SJCRH30 (cell line): ENCODE results near the gene TRIM9. TPM values are rescaled to one million over a fixed set of nuclear protein-coding genes. Genes with fewer than 3 reads are reported as not detected.
"Not testable (repeated sequence)": the region's sequence is repeated elsewhere in the genome, so short reads cannot be mapped to it uniquely, and the experiment has no call there.

ENCODE experiments used
- DNase-seq, 2 experiments: peaks; one replicate each; pipeline ENCODE4 v3.0.0-alpha.2; 2015 to 2020
- H3K27ac ChIP-seq: fragments of 250-450 bp; sonication (Bioruptor Pico); 2 replicates; pipeline ENCODE4 v1.5.1; 2020; ENCODE audit warnings: mild to moderate bottlenecking, moderate library complexity
- H3K27me3 ChIP-seq: fragments of 250-450 bp; sonication (Bioruptor Pico); 2 replicates; pipeline ENCODE4 v1.5.1; 2020; ENCODE audit warnings: mild to moderate bottlenecking, moderate library complexity
- H3K36me3 ChIP-seq: fragments of 250-450 bp; sonication (Bioruptor Pico); 2 replicates; pipeline ENCODE4 v1.5.1; 2020; ENCODE audit warnings: mild to moderate bottlenecking, moderate library complexity
- H3K4me1 ChIP-seq: fragments of 250-450 bp; sonication (Bioruptor Pico); 2 replicates; pipeline ENCODE4 v1.5.1; 2020; ENCODE audit warnings: mild to moderate bottlenecking, moderate library complexity
- H3K4me3 ChIP-seq: fragments of 250-450 bp; sonication (Bioruptor Pico); 2 replicates; pipeline ENCODE4 v1.5.1; 2020; ENCODE audit warnings: mild to moderate bottlenecking, moderate library complexity
- H3K9me3 ChIP-seq: fragments of 250-450 bp; sonication (Bioruptor Pico); replicated peaks from 2 replicates; pipeline ENCODE4 v1.5.1; 2020; ENCODE audit warnings: mild to moderate bottlenecking, moderate library complexity
- total RNA-seq: library from RNA; depleted of rRNA; stranded (reverse); fragments of >200 nt; shearing (Covaris generic); gene quantifications from 2 replicates; pipeline ENCODE4 v1.2.3, GENCODE V29; 2014

Gene TRIM9
- total RNA-seq, 1 experiment from 2014 or later, result 1.6 TPM

DNA sequence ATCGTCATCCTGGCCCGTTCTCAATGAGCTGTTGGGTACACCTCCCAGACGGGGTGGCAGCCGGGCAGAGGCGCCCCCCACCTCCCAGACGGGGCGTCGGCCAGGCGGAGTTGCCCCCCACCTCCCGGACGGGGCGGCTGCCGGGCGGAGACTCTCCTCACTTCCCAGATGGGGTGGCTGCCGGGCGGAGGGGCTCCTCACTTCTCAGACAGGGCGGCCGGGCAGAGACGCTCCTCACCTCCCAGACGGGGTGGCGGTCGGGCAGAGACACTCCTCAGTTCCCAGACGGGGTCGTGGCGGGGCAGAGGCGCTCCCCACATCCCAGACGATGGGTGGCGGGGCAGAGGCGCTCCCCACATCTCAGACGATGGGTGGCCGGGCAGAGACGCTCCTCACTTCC, 138.5 kb downstream of the TRIM9 start:
- not testable (repeated sequence) for H3K27ac ChIP-seq, H3K4me3 ChIP-seq, H3K9me3 ChIP-seq, H3K4me1 ChIP-seq, H3K36me3 ChIP-seq, DNase-seq, H3K27me3 ChIP-seq

DNA sequence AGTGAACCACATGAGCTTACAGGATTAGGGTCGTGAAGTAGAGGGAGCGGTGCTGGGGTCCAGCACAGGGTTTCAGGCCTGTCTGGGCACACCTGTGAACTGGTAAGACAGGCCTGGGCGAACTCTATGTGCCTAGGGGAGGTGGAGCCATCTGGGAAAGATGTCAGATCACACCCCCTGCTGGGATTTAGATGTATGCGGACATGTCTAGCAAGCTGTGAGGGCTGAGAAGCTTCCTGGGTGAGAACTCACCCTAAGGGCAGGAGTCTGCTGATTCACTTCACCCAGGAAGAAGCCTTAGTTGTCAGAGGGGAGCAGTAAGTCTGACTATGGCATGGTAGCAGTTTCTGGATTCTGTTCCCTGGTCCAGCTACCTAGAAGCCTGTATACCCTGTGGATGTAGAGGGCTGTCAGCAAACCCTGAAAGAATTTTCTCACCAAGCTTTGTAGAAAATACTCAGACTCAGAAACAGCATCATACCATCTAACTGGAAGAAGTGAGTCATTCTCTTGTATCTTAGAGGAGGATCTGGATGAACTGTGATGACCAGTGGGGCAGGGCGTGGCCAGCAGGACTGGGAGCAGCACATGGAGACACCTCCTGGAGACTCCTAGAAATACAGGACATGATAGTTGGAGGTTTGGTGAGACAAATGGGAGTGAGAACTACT, 139.4 kb downstream of the TRIM9 start:
- DNase-seq, result peak; percentile 80
- Histone ChIP-seq H3K4me3 (no peak overlapping the region), H3K9me3 (no peaks in the 10 kb centered on the region), H3K27ac (peak overlapping the region; percentile 31; the same call in 1 of the 2 replicates), H3K36me3 (no peaks in the 10 kb centered on the region), H3K4me1 (peaks cover 6% of the 10 kb centered on the region), H3K27me3 (no peaks in the 10 kb centered on the region)

GRCh38 chr14:50954811-50955372, 140.0 kb downstream of the TRIM9 start:
- DNase-seq, result peak in 1 of 2 experiments; percentile 34
- peaks cover 6% of the 10 kb centered on the region for H3K4me1 ChIP-seq
- no peaks in the 10 kb centered on the region for H3K36me3 ChIP-seq
- H3K27ac ChIP-seq, result peak overlapping the region; percentile 31; the same call in 1 of the 2 replicates
- no peaks in the 10 kb centered on the region for H3K27me3 ChIP-seq
- no peak overlapping the region for H3K4me3 ChIP-seq
- H3K9me3 ChIP-seq, result no peaks in the 10 kb centered on the region

GRCh38 chr14:50953502-50953901, 141.4 kb downstream of the TRIM9 start:
- H3K36me3 ChIP-seq, result no peaks in the 10 kb centered on the region
- peaks cover 6% of the 10 kb centered on the region for H3K4me1 ChIP-seq
- H3K27ac ChIP-seq, result no peak overlapping the region
- H3K27me3 ChIP-seq, result no peaks in the 10 kb centered on the region
- no peak overlapping the region for H3K4me3 ChIP-seq
- H3K9me3 ChIP-seq, result no peaks in the 10 kb centered on the region
- no peak for DNase-seq

DNA sequence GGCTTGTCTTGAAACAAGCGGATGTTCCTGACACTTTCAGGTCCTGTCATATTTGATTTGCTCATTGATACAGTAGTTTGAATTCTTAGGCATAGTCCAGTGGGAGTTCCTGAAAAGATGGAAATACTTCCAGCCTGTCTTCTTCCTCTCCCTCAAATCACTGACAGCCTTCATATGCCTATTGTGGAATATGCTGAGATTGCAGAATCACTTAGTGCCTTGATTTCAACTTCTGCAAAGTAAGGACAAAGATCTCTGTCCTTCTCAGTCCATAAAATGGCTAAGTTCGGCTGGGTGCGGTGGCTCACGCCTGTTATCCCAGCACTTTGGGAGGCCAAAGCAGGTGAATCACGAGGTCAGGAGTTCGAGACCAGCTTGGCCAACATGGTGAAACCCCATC, 143.9 kb downstream of the TRIM9 start:
- no peaks in the 10 kb centered on the region for H3K36me3 ChIP-seq
- no peak overlapping the region for H3K4me3 ChIP-seq
- DNase-seq, result no peak
- no peak overlapping the region for H3K27ac ChIP-seq
- H3K9me3 ChIP-seq, result no peaks in the 10 kb centered on the region
- peaks cover 15% of the 10 kb centered on the region for H3K4me1 ChIP-seq
- no peaks in the 10 kb centered on the region for H3K27me3 ChIP-seq

DNA sequence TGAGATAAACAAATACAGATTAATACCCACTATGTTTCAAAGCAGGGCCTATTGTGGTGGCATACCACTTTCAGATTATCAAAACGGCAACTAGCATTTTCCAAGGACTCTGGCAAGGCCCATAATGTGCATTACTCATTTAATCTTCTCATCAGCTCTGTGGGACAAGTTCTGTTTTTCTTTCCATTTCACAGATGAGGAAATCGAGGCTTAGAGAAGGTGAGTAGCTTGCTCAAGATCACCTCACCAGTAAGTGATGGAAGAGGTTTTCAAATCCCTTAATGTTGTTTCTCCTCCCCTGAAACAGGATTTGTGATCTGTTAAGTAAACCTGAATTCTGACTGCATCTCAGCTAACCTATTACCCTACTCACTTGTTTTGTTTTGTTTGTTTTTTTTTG, 146.7 kb downstream of the TRIM9 start:
- no peaks in the 10 kb centered on the region for H3K9me3 ChIP-seq
- no peak for DNase-seq

GRCh38 chr14:50947446-50947845, 147.5 kb downstream of the TRIM9 start:
- Histone ChIP-seq H3K9me3 (no peaks in the 10 kb centered on the region), H3K4me3 (no peak overlapping the region), H3K27ac (0 out of 2 replicates have a peak overlapping the region, but pooled peaks have one; percentile 1), H3K36me3 (no peaks in the 10 kb centered on the region), H3K27me3 (no peaks in the 10 kb centered on the region), H3K4me1 (peaks cover 9% of the 10 kb centered on the region)
- peak in 1 of 2 experiments; percentile 49 for DNase-seq

More for the DNA sequence above, 146.7 kb downstream of the TRIM9 start:
- H3K4me1 ChIP-seq, result peaks cover 9% of the 10 kb centered on the region
- H3K27me3 ChIP-seq, result no peaks in the 10 kb centered on the region
- no peak overlapping the region for H3K4me3 ChIP-seq
- H3K36me3 ChIP-seq, result no peaks in the 10 kb centered on the region
- no peak overlapping the region for H3K27ac ChIP-seq

DNA sequence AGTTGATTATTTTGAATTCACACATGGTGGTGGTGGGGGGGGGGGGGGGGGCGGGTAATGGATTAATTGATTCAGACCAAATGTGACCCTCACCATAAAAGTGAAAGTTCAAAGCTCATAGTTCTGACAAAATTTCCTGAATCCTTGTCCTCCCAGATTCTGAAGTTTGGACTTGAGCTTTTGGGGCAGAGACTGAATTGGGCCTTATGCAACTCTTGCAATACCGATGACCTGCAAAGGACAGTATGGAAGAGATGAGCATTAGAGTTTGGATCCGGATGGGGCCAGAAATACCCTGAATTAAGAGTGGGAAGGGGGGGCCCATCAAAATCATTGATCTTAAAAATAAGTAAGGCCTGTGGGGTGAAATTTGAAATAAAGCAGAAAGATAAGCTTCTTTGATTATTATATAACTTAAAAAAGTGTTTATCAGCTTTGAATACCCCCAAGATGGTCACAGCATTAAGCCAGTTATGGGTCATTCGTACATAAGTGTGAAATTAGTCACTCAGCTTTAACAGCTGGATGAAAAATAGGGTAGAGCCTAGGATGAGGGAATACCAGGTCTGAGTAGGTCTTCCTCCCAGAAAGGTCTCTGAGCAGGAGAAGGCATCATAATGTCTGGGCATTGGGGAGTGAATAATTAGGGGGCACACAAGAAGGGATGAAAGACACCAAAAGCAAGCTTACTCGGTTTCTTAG, 148.5 kb downstream of the TRIM9 start:
- H3K4me3 ChIP-seq, result no peak overlapping the region
- no peaks in the 10 kb centered on the region for H3K9me3 ChIP-seq
- no peak overlapping the region for H3K27ac ChIP-seq
- no peaks in the 10 kb centered on the region for H3K27me3 ChIP-seq
- H3K4me1 ChIP-seq, result peaks cover 9% of the 10 kb centered on the region
- H3K36me3 ChIP-seq, result no peaks in the 10 kb centered on the region
- no peak for DNase-seq

DNA sequence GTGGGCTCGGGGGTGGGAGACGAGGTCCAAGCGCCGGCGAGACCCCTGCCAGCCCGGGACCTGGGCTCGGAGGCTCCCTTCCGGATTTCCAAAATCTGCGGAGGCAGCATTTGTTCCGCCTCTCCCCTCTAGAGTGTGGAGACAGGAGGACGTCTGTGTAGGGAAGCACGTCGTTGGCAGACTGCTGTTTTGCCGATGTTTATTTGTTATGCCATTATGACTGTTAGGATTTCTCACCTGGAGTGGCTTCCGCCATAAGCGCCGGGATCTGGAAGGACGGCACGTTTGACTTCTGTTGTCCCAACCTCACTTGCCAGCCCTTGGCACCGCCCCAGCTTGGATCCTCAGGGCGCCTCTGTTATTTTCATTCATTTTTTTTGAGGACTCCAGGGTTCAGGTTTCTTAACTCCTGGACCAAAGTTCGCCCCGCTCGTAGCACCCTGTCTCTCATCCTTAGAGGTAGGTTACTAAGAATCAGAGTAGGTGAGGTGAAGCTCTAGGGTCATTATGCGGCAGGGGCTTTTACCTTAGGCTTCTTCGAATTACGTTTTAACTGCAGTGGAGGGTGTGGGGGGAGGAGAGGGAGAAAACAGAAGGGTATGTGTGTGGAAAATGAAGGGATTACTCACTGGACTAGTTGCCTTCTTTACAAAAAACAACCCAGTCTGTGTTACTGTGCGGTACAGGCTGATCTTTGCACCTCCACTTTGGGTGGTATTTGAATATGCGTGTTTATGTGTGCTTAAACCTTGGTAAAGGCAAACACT, 150.1 kb downstream of the TRIM9 start:
- peaks cover 9% of the 10 kb centered on the region for H3K4me1 ChIP-seq
- peak; percentile 54 to 67 for DNase-seq
- H3K36me3 ChIP-seq, result no peaks in the 10 kb centered on the region
- no peaks in the 10 kb centered on the region for H3K9me3 ChIP-seq
- peak overlapping the region; percentile 75 for H3K27ac ChIP-seq
- no peaks in the 10 kb centered on the region for H3K27me3 ChIP-seq
- peak overlapping the region; percentile 69 for H3K4me3 ChIP-seq

- Histone ChIP-seq H3K27ac (peak within 1 kb of the TSS; percentile 75), H3K36me3 (no peaks in the 10 kb centered on the region), H3K4me1 (peaks cover 9% of the 10 kb centered on the region), H3K4me3 (peak within 1 kb of the TSS; percentile 69), H3K27me3 (no peaks in the 10 kb centered on the region), H3K9me3 (no peaks in the 10 kb centered on the region)
- peak; percentile 63 to 67 for DNase-seq
These were observed 150.8 kb downstream of the TRIM9 start, which contains the start of gene PYGL for GRCh38 chr14:50943943-50944646. TSS of gene PYGL (minus strand) at chr14:50944483. CDS start at chr14:50944403, 80 bp downstream.

GRCh38 chr14:50943261-50943942, 151.5 kb downstream of the TRIM9 start:
- Histone ChIP-seq H3K36me3 (no peaks in the 10 kb centered on the region), H3K27ac (no peak overlapping the region), H3K4me1 (peaks cover 9% of the 10 kb centered on the region), H3K9me3 (no peaks in the 10 kb centered on the region), H3K27me3 (no peaks in the 10 kb centered on the region), H3K4me3 (no peak overlapping the region)
- no peak for DNase-seq

- not testable (repeated sequence) for H3K4me1 ChIP-seq, H3K27ac ChIP-seq, H3K27me3 ChIP-seq, DNase-seq, H3K4me3 ChIP-seq, H3K36me3 ChIP-seq, H3K9me3 ChIP-seq
These were observed 153.3 kb downstream of the TRIM9 start for GRCh38 chr14:50941638-50942037.

DNA sequence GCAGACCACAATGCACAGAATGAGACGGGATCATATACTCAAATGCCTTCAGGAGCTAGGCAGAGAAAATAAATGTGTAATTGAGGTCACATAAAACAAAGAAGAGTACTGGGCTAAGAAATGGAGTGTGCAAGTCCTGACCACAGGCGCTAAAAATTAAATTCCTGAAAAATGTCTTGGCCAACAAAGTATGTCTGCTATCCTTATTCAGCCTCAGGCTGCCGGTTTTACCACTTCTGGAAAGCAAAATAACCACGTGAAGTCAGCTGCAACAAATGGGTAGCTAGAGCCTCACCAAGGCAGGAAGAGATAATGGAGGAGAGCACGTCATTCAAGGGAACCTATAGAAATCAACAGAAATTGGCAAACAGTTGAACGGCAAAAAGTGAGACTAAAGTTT, 153.8 kb downstream of the TRIM9 start:
- no peaks in the 10 kb centered on the region for H3K9me3 ChIP-seq
- no peaks in the 10 kb centered on the region for H3K27me3 ChIP-seq
- no peak overlapping the region for H3K4me3 ChIP-seq
- DNase-seq, result no peak
- no peak overlapping the region for H3K27ac ChIP-seq
- no peaks in the 10 kb centered on the region for H3K4me1 ChIP-seq
- no peaks in the 10 kb centered on the region for H3K36me3 ChIP-seq

DNA sequence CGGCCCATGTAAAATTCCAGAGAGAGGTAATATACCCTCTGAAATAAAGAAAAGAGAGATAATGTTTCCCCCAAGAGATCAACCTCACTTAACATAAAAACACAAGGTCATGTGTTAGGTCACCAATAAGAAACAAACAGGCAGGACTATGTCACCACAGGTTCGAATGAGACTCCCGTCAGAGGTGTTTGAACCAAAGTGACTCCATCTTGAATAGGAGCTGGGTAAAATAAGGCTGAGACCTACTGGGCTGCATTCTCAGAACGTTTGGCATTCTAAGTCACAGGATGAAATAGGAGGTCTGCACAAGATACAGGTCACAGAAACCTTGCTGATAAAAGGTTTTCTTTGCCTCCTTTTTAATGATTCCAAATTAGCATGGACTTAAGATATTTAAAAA, 157.1 kb downstream of the TRIM9 start:
- H3K36me3 ChIP-seq, result no peaks in the 10 kb centered on the region
- no peaks in the 10 kb centered on the region for H3K27me3 ChIP-seq
- no peak overlapping the region for H3K4me3 ChIP-seq
- no peaks in the 10 kb centered on the region for H3K4me1 ChIP-seq
- no peak overlapping the region for H3K27ac ChIP-seq
- no peak for DNase-seq
- no peaks in the 10 kb centered on the region for H3K9me3 ChIP-seq
